H1 (cell line): Measurements from ENCODE around the gene HES7. TPM values are rescaled to one million over a fixed set of nuclear protein-coding genes. Genes with fewer than 3 reads are reported as not detected.

Experiments used
- BACH1 ChIP-seq: IDR thresholded peaks from 2 replicates; pipeline ENCODE4 v1.6.1; 2012; ENCODE audit warnings: low read length, improper control_type of control experiment
- CBX5 ChIP-seq: fragments of 300-800, 300-1000 bp; sonication (generic); IDR thresholded peaks from 2 replicates; pipeline ENCODE4 v1.7.1; 2016; ENCODE audit warnings: antibody characterized with exemption, low read length, low read depth
- CBX8 ChIP-seq: fragments of 300-800, 300-1000 bp; sonication (generic); IDR thresholded peaks from 2 replicates; pipeline ENCODE4 v1.7.1; 2016; ENCODE audit warnings: low read depth, low read length, borderline replicate concordance
- CEBPB ChIP-seq: IDR thresholded peaks from 2 replicates; pipeline ENCODE4 v1.6.1; 2012; ENCODE audit warnings: low read depth, low read length
- CHD7 ChIP-seq: fragments of 300-600 bp; sonication (generic); IDR thresholded peaks from 2 replicates; pipeline ENCODE4 v1.7.1; 2012; ENCODE audit warnings: low read length, moderate library complexity, mild to moderate bottlenecking, inconsistent platforms; ENCODE audit not compliant: insufficient replicate concordance
- CREB1 ChIP-seq: IDR thresholded peaks from 2 replicates; pipeline ENCODE4 v1.6.1; 2012; ENCODE audit warnings: inconsistent platforms
- EGR1 ChIP-seq: IDR thresholded peaks from 2 replicates; pipeline ENCODE4 v1.6.1; 2011; ENCODE audit warnings: low read depth, low read length, borderline replicate concordance
- EP300 ChIP-seq, 2 experiments: IDR thresholded peaks; 1 replicate in 1 of 2; 2 replicates in 1 of 2; pipeline ENCODE4 v1.6.1; 2011 to 2012; ENCODE audit warnings: low read depth in 2 of 2, low read length in 2 of 2, mild to moderate bottlenecking in 2 of 2, borderline replicate concordance in 1 of 2, inconsistent platforms in 1 of 2, moderate library complexity in 1 of 2
- HDAC6 ChIP-seq: IDR thresholded peaks from one replicate; pipeline ENCODE4 v1.7.1; 2012; ENCODE audit warnings: low read depth, mild to moderate bottlenecking, inconsistent platforms, low read length, moderate library complexity
- MAFK ChIP-seq: IDR thresholded peaks from 2 replicates; pipeline ENCODE4 v1.6.1; 2012; ENCODE audit warnings: low read depth, mild to moderate bottlenecking, improper control_type of control experiment, low read length
- POU5F1 ChIP-seq: IDR thresholded peaks from 2 replicates; pipeline ENCODE4 v1.6.1; 2011; ENCODE audit warnings: low read depth, mild to moderate bottlenecking, low read length, moderate library complexity
- SAP30 ChIP-seq: fragments of 300-600 bp; sonication (generic); IDR thresholded peaks from 2 replicates; pipeline ENCODE4 v1.7.1; 2012; ENCODE audit warnings: low read length, moderate library complexity, mild to moderate bottlenecking, inconsistent platforms; ENCODE audit not compliant: insufficient read depth, insufficient replicate concordance
- TEAD4 ChIP-seq: IDR thresholded peaks from 2 replicates; pipeline ENCODE4 v1.6.1; 2012; ENCODE audit warnings: low read depth, low read length, inconsistent platforms, mixed read lengths
- polyA plus RNA-seq, 7 experiments: library from polyadenylated mRNA; depleted of rRNA in 3 of 7; stranded (reverse) in 5 of 7; unstranded in 2 of 7; fragments of >200 nt in 5 of 7; fragments of 200-250 nt in 2 of 7; gene quantifications; 1 replicate in 5 of 7; 2 replicates in 1 of 7; 4 replicates in 1 of 7; pipeline versions ENCODE4 v1.2.1 to v1.2.3, GENCODE V29; 2011 to 2013; ENCODE audit warnings: missing spikeins in 2 of 7, mixed read lengths in 2 of 7
- total RNA-seq: library from RNA; stranded (reverse); fragmentation: NEBNext Ultra II Directional; extraction: Animal tissue kit (Norgen Biotek cat#: 25700); gene quantifications from 2 replicates; pipeline ENCODE4 v1.2.1, GENCODE V29; 2021

The HES7 gene
- total and polyA plus RNA-seq, 2 of the 8 experiments (the other 6 are each of a cell fraction or from before 2014, with no cell fraction given), result 0.20 to 0.32 TPM

GRCh38 chr17:8153031-8153451 is 29.1 kb upstream of the HES7 start (continued):
- TF ChIP-seq CHD7 (no peak), EGR1 (no peak), POU5F1 (no peak), BACH1 (no peak), CREB1 (no peak), CBX5 (no peak), MAFK (no peak), CBX8 (no peak), TEAD4 (no peak), HDAC6 (no peak), SAP30 (no peak), CEBPB (no peak), EP300 (IDR thresholded peaks at IDR 0.05; ENCODE audit: borderline replicate concordance in 1 of 2, low read depth in 2 of 2, low read length in 2 of 2) (no peak)
